Measurements from ENCODE around the gene FER. TPM values are rescaled to one million over a fixed set of nuclear protein-coding genes. Genes with fewer than 3 reads are reported as not detected.

Gene FER
- total RNA-seq, 1 experiment from 2014 or later = 18.0 TPM

DNA sequence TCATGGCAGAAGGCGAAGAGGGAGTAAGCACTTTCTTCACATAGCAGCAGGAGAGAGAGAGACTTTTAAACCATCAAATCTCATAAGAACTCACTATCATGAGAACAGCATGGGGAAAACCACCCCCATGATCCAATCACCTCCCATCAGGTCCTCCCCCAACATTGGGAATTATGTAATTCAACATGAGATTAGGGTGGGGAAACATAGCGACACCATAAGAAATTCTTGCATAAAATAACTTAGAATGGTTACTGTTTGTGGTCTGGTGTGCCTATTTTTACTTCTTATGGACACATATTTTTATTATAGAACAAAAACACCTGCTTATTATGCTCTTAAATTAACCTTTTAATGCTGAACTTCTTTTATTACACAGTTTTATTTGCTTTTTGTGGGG is 364.0 kb downstream of the FER start:
- Histone ChIP-seq H2BK15ac (ENCODE audit: low read depth, low read length) (no peak overlapping the region), H3K14ac (ENCODE audit: insufficient read depth, low read length) (no peak overlapping the region), H3K4ac (ENCODE audit: low read depth, low read length) (no peak overlapping the region), H3K4me1 (ENCODE audit: insufficient read depth, low read length) (no peaks in the 10 kb centered on the region), H4K91ac (ENCODE audit: insufficient read length, low read depth, low read length) (no peak overlapping the region), H3K79me2 (ENCODE audit: insufficient read depth, low read length) (no peaks in the 10 kb centered on the region), H3K79me1 (ENCODE audit: insufficient read depth, low read depth, low read length, poor library complexity, severe bottlenecking) (no peaks in the 10 kb centered on the region), H2BK20ac (ENCODE audit: low read depth, low read length, poor library complexity, severe bottlenecking) (no peak overlapping the region), H3K27ac (ENCODE audit: insufficient read length, low read depth, low read length) (no peak overlapping the region), H4K5ac (ENCODE audit: insufficient read length, low read depth, low read length) (no peak overlapping the region), H3K27me3 (ENCODE audit: insufficient read depth, low read length) (no peaks in the 10 kb centered on the region), H2AK5ac (ENCODE audit: insufficient read length, low read length) (no peak overlapping the region), H2BK120ac (ENCODE audit: low read depth, low read length, poor library complexity, severe bottlenecking) (no peak overlapping the region), H4K20me1 (ENCODE audit: control insufficient read depth, insufficient read depth, insufficient read length) (no peaks in the 10 kb centered on the region), H3K9me3 (ENCODE audit: control insufficient read depth, low read depth, low read length) (no peaks in the 10 kb centered on the region), H3K23me2 (ENCODE audit: insufficient read length, low read depth, low read length, poor library complexity, severe bottlenecking) (no peaks in the 10 kb centered on the region), H3K56ac (ENCODE audit: insufficient read length, low read depth, low read length) (no peak overlapping the region), H2BK12ac (ENCODE audit: insufficient read length, low read depth, low read length) (no peak overlapping the region), H4K8ac (replicated peaks; ENCODE audit: insufficient read length, low read depth, low read length) (no peak overlapping the region), H3K18ac (ENCODE audit: insufficient read length, low read depth, low read length) (no peak overlapping the region), H3K9ac (ENCODE audit: extremely low read depth, insufficient read length, low read length) (no peak overlapping the region), H2BK5ac (ENCODE audit: insufficient read length, low read length) (no peak overlapping the region), H3K23ac (ENCODE audit: insufficient read length, low read depth, low read length) (no peak overlapping the region), H3T11ph (ENCODE audit: low read length) (no peak overlapping the region), H2AFZ (ENCODE audit: low read length) (no peak overlapping the region), H3K4me2 (ENCODE audit: insufficient read depth, insufficient read length, low read length) (no peak overlapping the region)
- Mint-ChIP-seq H3K9me3 (no peaks in the 10 kb centered on the region), H3K36me3 (ENCODE audit: insufficient read depth in 1 of 3, low read depth in 3 of 3) (no peaks in the 10 kb centered on the region), H3K27ac (no peak overlapping the region), H3K4me3 (no peak overlapping the region), H3K27me3 (ENCODE audit: low read depth) (no peaks in the 10 kb centered on the region), H3K4me1 (no peaks in the 10 kb centered on the region)
- DNase-seq = no peak
- no CpG with 5 or more reads among the region's 2 CpGs for WGBS (ENCODE audit: extremely low coverage, insufficient read length, low lambda C conversion rate)
- TF ChIP-seq, protein P1, sequence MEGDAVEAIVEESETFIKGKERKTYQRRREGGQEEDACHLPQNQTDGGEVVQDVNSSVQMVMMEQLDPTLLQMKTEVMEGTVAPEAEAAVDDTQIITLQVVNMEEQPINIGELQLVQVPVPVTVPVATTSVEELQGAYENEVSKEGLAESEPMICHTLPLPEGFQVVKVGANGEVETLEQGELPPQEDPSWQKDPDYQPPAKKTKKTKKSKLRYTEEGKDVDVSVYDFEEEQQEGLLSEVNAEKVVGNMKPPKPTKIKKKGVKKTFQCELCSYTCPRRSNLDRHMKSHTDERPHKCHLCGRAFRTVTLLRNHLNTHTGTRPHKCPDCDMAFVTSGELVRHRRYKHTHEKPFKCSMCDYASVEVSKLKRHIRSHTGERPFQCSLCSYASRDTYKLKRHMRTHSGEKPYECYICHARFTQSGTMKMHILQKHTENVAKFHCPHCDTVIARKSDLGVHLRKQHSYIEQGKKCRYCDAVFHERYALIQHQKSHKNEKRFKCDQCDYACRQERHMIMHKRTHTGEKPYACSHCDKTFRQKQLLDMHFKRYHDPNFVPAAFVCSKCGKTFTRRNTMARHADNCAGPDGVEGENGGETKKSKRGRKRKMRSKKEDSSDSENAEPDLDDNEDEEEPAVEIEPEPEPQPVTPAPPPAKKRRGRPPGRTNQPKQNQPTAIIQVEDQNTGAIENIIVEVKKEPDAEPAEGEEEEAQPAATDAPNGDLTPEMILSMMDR (conservative IDR thresholded peaks at IDR 0.05) = no peak
